Heart left ventricle (tissue), 16 donors: ENCODE measurements around the gene DOK1. TPM values are rescaled to one million over a fixed set of nuclear protein-coding genes. Genes with fewer than 3 reads are reported as not detected.
A peak's percentile ranks its signal among the peaks of the same experiment; 100 is the strongest.

Experiments
- ATAC-seq, 4 donors: fragments of 200-7000 bp; cut with Tn5 transposase; one replicate each; pipeline ENCODE4 v1.9.1; 2020 to 2022; ENCODE audit warnings: moderate library complexity in 4 of 4, mild to moderate bottlenecking in 3 of 4, moderate number of reproducible peaks in 1 of 4
- DNase-seq, 5 donors: peaks; one replicate each; pipeline ENCODE4 v3.0.0-alpha.2; 2020
- H3K27ac ChIP-seq, 12 donors: fragments of 200-600 bp; sonication (generic) in 4 of 12; one replicate each; pipeline versions ENCODE4 v1.5.0 to v1.8.0; 2016 to 2022; ENCODE audit warnings: mild to moderate bottlenecking in 2 of 12
- H3K27me3 ChIP-seq, 9 donors: fragments of 200-600 bp; sonication (generic) in 2 of 9; one replicate each; pipeline versions ENCODE4 v1.5.1 to v1.8.0; 2016 to 2022; ENCODE audit warnings: mild to moderate bottlenecking in 3 of 9
- H3K36me3 ChIP-seq, 9 donors: fragments of 200-600 bp; sonication (generic) in 2 of 9; one replicate each; pipeline versions ENCODE4 v1.5.0 to v1.8.0; 2018 to 2022; ENCODE audit warnings: mild to moderate bottlenecking in 2 of 9
- H3K4me1 ChIP-seq, 12 donors: fragments of 200-600 bp; sonication (generic) in 4 of 12; one replicate each; pipeline versions ENCODE4 v1.5.0 to v1.8.0; 2016 to 2022; ENCODE audit warnings: mild to moderate bottlenecking in 3 of 12
- H3K4me3 ChIP-seq, 12 donors: fragments of 200-600 bp; sonication (generic) in 4 of 12; one replicate each; pipeline versions ENCODE4 v1.5.0 to v1.8.0; 2017 to 2022; ENCODE audit warnings: mild to moderate bottlenecking in 9 of 12, moderate library complexity in 4 of 12
- H3K9me3 ChIP-seq, 12 donors: fragments of 200-600 bp; sonication (generic) in 4 of 12; one replicate each; pipeline versions ENCODE4 v1.5.0 to v1.8.0; 2016 to 2022; ENCODE audit warnings: mild to moderate bottlenecking in 1 of 12
- CTCF ChIP-seq, 12 donors: fragments of 200-600 bp; sonication (generic) in 4 of 12; IDR thresholded peaks; one replicate each; pipeline versions ENCODE4 v1.5.0 to v1.8.0; 2018 to 2022; ENCODE audit warnings: antibody characterized with exemption in 12 of 12, mild to moderate bottlenecking in 5 of 12
- POLR2A ChIP-seq, 2 donors: fragments of 450-650 bp; IDR thresholded peaks; one replicate each; pipeline ENCODE4 v1.6.1; 2017; ENCODE audit warnings: antibody characterized with exemption in 2 of 2, mild to moderate bottlenecking in 2 of 2, moderate library complexity in 2 of 2
- WGBS, 4 donors: extraction: QIAGEN DNeasy Blood & Tissue Kit in 2 of 4; methylation state at CpG; one replicate each; pipeline versions ENCODE4 v1.1.5 to v1.1.7; 2013 to 2018; 5-methylcytosine and 5-hydroxymethylcytosine counted together
- intact Hi-C, 10 donors: fragments of 100-400 bp; cut with DNase I; formaldehyde crosslinking; loops; one replicate each; pipeline versions ENCODE4 v1.11.1 to v1.14.2; 2022
- polyA plus RNA-seq, 2 donors: library from polyadenylated mRNA; stranded (reverse); fragments of 200-250 nt; gene quantifications; one replicate each; pipeline ENCODE4 v1.2.3, GENCODE V29; 2013
- total RNA-seq, 9 donors: library from RNA; depleted of rRNA in 2 of 9; stranded (reverse); fragments of >200 nt in 2 of 9; fragmentation: NEBNext Ultra II Directional in 3 of 9; extraction: Animal tissue kit (Norgen Biotek cat#: 25700) in 3 of 9; gene quantifications; one replicate each; pipeline versions ENCODE4 v1.1.0 to v1.2.4, GENCODE V29; 2016 to 2023
- donor health status: ischemic (EF 13 %, LVEDD 7.1; RV severe dilation, severe dysfunction).
- donor health status: healthy with polysubstance abuse.
- donor health status: DM: no; HTN: yes; CAD: no.
- donor health status: DM: no; HTN: no; CAD: no.
- donor health status: ischemic (EF 25% LVEDD 6.9; RV normal size, moderate dysfunction).
- donor health status: ischemic (EF 25% LVEDD 5.7; RV mildly dilated, moderate dysfunction).
- donor health status: healthy.
- donor health status: DM: yes; HTN: yes; CAD: no.
- donor health status: ischemic (EF 35%, LVEDD 5.7; RV mildly dilated, moderate dysfunction).
- donor health status: nonischemic (EF 11% LVEDD 7.7; RV severe dilation, severe dysfunction).
- donor health status: DM: yes; HTN: yes; CAD: no.
- donor health status: PGD.
- donor health status: ischemic (EF 29% LVEDD 5.4; RV normal size, mild dysfunction).
- donor health status: nonischemic (EF 23%, LVEDD 6.1; RV moderate dilation, normal function).

The DOK1 gene
- total and polyA plus RNA-seq, 11 donors: 2.4 to 11.6 (median 4.8) TPM

DNA sequence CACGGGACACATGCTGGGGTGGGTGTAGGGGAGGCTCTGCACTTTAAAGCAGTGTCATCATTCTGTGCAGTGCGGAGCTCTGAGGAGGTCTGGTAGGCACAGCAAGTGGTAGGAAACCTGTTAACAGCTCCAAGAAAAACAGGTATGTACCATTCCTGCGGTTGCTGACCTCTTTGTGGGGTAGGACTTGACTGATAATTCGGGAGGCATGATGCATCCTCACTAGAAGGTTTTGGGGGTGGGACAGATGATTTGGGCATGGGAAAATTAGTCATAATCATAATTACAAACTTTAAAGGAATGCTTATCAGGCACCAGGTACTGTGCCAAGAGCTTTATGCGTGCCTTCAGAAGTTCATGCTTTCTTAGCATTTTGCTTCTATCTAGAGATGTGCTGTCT lies 9.7 kb downstream of the DOK1 start:
- TF ChIP-seq POLR2A (IDR thresholded peaks at IDR 0.05): no peak
- TF ChIP-seq CTCF (IDR thresholded peaks at IDR 0.05): no peak

DNA sequence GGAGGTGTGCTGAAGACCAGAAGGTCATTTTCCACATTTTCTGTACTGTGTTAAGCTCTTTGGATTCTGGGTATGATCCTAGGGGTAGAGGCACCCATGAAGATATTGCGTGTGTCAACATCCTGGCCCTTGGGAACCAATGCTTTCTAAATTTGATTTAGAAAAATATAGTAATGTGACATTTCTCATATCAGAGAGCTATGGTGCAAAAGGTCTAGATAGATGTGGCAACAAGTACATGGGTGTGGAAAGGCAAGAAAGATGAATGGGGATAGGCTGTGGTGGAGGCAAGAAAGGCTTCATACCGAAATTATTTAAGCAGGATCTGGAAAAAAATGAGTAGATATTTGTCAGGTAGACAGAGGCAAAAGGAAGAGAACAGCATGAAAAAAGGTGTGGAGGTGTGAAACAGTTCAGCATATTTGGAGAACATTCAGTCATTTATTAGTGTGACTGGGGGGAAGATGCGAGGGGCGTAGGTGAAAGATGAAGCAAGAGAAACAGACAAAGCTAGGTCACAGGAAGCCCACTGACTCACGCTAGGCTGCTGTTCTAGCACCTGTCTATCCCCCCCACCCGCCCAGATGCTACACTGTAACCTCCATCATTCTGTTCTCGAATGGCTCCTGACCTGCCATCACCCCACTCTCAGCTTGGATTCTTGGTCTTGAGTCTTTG lies 11.7 kb downstream of the DOK1 start:
- Histone ChIP-seq H3K9me3 (no peaks in the 10 kb centered on the region), H3K27ac (no peak overlapping the region), H3K36me3 (no peaks in the 10 kb centered on the region), H3K4me1 (peaks cover 0 to 23% (median 0%) of the 10 kb centered on the region in 12 donors), H3K4me3 (no peak overlapping the region), H3K27me3 (peaks cover 0 to 10% (median 0%) of the 10 kb centered on the region in 9 donors)
- 75 to 79% (median 76%) methylated on average over 7 of the region's 7 CpGs for WGBS, 4 donors
- DNase-seq (no peak), ATAC-seq (no peak)
- TF ChIP-seq POLR2A (IDR thresholded peaks at IDR 0.05) (no peak), CTCF (IDR thresholded peaks at IDR 0.05) (no peak)
- intact Hi-C loops: no loop called here

More for the DNA sequence above, 9.7 kb downstream of the DOK1 start:
- no peak overlapping the region for H3K27ac ChIP-seq
- H3K9me3 ChIP-seq: no peaks in the 10 kb centered on the region
- H3K27me3 ChIP-seq: peaks cover 0 to 10% (median 0%) of the 10 kb centered on the region in 9 donors
- H3K4me3 ChIP-seq: no peak overlapping the region
- 60 to 76% (median 68%) methylated on average over 5 of the region's 5 CpGs for WGBS, 4 donors
- H3K4me1 ChIP-seq: peaks cover 0 to 23% (median 0%) of the 10 kb centered on the region in 12 donors
- no peak for ATAC-seq
- no peaks in the 10 kb centered on the region for H3K36me3 ChIP-seq
- no peak for DNase-seq
- intact Hi-C loops: no loop called here

DNA sequence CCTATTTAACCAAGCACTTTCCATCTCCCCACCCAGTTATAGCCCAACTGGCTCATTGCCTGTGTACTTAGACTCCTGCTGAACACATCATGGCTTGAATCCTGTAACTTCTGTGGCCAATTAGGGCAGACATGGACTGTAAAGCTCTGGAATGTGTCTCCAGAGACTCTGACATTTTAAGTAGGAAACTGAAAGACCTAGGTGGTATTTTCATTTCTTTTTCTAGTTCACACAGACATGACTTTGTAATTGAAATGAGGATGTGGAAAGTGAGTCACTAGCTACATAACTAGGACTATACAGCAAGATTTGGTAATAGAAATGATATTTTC lies 12.2 kb downstream of the DOK1 start:
- TF ChIP-seq POLR2A (IDR thresholded peaks at IDR 0.05) (no peak), CTCF (IDR thresholded peaks at IDR 0.05) (no peak)
- intact Hi-C loops: no loop called here
- no peaks in the 10 kb centered on the region for H3K9me3 ChIP-seq
- DNase-seq (no peak), ATAC-seq (peak in 2 of 4 donors; percentile 70 to 73)
- H3K27ac ChIP-seq: no peak overlapping the region
- no peaks in the 10 kb centered on the region for H3K36me3 ChIP-seq
- peaks cover 0 to 28% (median 0%) of the 10 kb centered on the region in 12 donors for H3K4me1 ChIP-seq
- H3K27me3 ChIP-seq: peaks cover 0 to 10% (median 0%) of the 10 kb centered on the region in 9 donors
- H3K4me3 ChIP-seq: no peak overlapping the region

DNA sequence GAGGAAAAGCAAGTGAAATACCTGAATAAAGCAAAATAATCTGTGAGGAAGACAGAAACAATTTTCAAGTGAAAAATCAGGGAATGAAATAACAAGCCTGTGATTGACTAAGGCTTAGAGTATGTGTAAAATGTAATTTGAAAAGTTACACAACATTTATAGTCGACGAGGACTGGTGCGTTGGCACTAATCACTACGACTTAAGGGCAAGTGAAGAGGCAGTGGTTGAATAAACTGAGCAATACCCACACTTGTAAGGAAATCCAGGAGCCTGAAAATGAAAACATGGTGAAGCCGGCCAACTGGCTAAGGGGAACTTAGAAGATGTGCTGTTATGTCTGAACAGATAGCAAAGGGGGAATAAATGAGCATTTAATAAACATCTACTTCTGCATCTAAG lies 13.4 kb downstream of the DOK1 start:
- Histone ChIP-seq H3K36me3 (no peaks in the 10 kb centered on the region), H3K27me3 (peaks cover 0 to 7% (median 0%) of the 10 kb centered on the region in 9 donors), H3K27ac (peak overlapping the region in 1 of 12 donors; percentile 1), H3K4me3 (no peak overlapping the region), H3K9me3 (no peaks in the 10 kb centered on the region), H3K4me1 (peaks cover 0 to 21% (median 0%) of the 10 kb centered on the region in 12 donors)
- no peak for ATAC-seq
- no peak for DNase-seq
- 85 to 86% (median 86%) methylated on average over 5 of the region's 5 CpGs for WGBS, 4 donors
- intact Hi-C loops: no loop called here
- TF ChIP-seq CTCF (IDR thresholded peaks at IDR 0.05) (no peak), POLR2A (IDR thresholded peaks at IDR 0.05) (no peak)
